ENCODE data around the gene CCNH. TPM values are rescaled to one million over a fixed set of nuclear protein-coding genes. Genes with fewer than 3 reads are reported as not detected.

Gene CCNH
- total and polyA plus RNA-seq, 9 of the 15 experiments (the other 6 are each of a cell fraction or from before 2014, with no cell fraction given): 100 to 213 (median 150) TPM

DNA sequence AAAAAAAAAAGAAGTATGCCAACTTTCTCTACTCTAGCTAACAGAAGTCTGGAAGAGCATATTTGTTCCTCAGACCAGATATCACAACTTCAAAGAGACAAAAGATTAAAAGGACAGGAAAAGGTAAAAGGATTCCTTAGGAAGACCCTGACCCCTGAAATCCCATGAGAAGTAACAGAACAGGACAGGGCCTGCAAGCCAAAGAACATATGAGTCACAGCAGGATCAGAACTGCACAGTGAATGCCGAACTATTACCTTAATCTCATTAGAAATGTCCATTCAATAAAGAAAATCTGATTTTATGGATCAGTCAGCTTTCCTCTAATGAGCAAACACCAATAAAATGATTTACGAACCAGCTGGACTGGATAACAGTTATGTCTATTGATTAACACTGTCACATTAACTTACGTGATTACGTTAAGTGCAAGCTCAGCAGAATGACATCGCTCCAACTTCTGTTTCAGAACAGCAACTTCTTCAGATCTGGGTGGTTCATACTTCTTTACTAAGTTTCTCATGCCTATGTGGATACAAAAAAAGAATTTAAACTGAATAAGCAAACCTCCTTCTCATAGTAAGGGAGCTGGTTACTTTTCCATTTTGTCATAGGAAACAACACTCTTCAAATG lies 13.6 kb downstream of the CCNH start (continued):
- TF ChIP-seq ERF (CRISPR knock-in tag; IDR thresholded peaks at IDR 0.05): no peak
- no peak for TF ChIP-seq POLR2A (conservative IDR thresholded peaks at IDR 0.05)
- no peak for TF ChIP-seq CBX3 (IDR thresholded peaks at IDR 0.05; ENCODE audit: borderline replicate concordance in 1 of 2, low read length in 2 of 2)
- TF ChIP-seq, protein P1, sequence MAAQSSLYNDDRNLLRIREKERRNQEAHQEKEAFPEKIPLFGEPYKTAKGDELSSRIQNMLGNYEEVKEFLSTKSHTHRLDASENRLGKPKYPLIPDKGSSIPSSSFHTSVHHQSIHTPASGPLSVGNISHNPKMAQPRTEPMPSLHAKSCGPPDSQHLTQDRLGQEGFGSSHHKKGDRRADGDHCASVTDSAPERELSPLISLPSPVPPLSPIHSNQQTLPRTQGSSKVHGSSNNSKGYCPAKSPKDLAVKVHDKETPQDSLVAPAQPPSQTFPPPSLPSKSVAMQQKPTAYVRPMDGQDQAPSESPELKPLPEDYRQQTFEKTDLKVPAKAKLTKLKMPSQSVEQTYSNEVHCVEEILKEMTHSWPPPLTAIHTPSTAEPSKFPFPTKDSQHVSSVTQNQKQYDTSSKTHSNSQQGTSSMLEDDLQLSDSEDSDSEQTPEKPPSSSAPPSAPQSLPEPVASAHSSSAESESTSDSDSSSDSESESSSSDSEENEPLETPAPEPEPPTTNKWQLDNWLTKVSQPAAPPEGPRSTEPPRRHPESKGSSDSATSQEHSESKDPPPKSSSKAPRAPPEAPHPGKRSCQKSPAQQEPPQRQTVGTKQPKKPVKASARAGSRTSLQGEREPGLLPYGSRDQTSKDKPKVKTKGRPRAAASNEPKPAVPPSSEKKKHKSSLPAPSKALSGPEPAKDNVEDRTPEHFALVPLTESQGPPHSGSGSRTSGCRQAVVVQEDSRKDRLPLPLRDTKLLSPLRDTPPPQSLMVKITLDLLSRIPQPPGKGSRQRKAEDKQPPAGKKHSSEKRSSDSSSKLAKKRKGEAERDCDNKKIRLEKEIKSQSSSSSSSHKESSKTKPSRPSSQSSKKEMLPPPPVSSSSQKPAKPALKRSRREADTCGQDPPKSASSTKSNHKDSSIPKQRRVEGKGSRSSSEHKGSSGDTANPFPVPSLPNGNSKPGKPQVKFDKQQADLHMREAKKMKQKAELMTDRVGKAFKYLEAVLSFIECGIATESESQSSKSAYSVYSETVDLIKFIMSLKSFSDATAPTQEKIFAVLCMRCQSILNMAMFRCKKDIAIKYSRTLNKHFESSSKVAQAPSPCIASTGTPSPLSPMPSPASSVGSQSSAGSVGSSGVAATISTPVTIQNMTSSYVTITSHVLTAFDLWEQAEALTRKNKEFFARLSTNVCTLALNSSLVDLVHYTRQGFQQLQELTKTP (IDR thresholded peaks at IDR 0.05; ENCODE audit: low read depth in 1 of 2, partially characterized antibody in 2 of 2): no peak
- TF ChIP-seq ZKSCAN8 (CRISPR knock-in tag; IDR thresholded peaks at IDR 0.05): no peak
- TF ChIP-seq TAF1 (IDR thresholded peaks at IDR 0.05; ENCODE audit: control insufficient read depth, extremely low read depth, insufficient read depth, low read length, severe bottlenecking): no peak
- no peak for TF ChIP-seq DEAF1 (CRISPR knock-in tag; IDR thresholded peaks at IDR 0.05)
- no peak for TF ChIP-seq DPF2 (IDR thresholded peaks at IDR 0.05)
- TF ChIP-seq MAFK (IDR thresholded peaks at IDR 0.05; ENCODE audit: low read length): peak; percentile 90
- TF ChIP-seq ETS2 (tag; IDR thresholded peaks at IDR 0.05; ENCODE audit: borderline replicate concordance, poor library complexity, severe bottlenecking): no peak
- peak; percentile 67 for TF ChIP-seq MAFG (tag; conservative IDR thresholded peaks at IDR 0.05)
- TF ChIP-seq SIX5 (IDR thresholded peaks at IDR 0.05; ENCODE audit: borderline replicate concordance in 1 of 2, insufficient read depth in 1 of 2, low read depth in 1 of 2, low read length in 2 of 2): no peak
- TF ChIP-seq DDX20 (tag; IDR thresholded peaks at IDR 0.05; ENCODE audit: low read depth): no peak
- TF ChIP-seq ZNF175 (CRISPR knock-in tag; IDR thresholded peaks at IDR 0.05; ENCODE audit: low read depth): no peak
- TF ChIP-seq ZBTB9 (CRISPR knock-in tag; IDR thresholded peaks at IDR 0.05): no peak
- no peak for TF ChIP-seq PCBP1 (IDR thresholded peaks at IDR 0.05; ENCODE audit: low read depth, low read length, poor library complexity, severe bottlenecking)
- peak; percentile 87 for TF ChIP-seq MAFF (IDR thresholded peaks at IDR 0.05; ENCODE audit: low read length)
- peak; percentile 85 for TF ChIP-seq ZNF316 (IDR thresholded peaks at IDR 0.05)
- no peak for TF ChIP-seq NUFIP1 (IDR thresholded peaks at IDR 0.05; ENCODE audit: partially characterized antibody)
- no peak for TF ChIP-seq KAT8 (IDR thresholded peaks at IDR 0.05; ENCODE audit: low read depth)
- no peak for TF ChIP-seq SOX6 (IDR thresholded peaks at IDR 0.05)
- no peak for TF ChIP-seq KLF13 (tag; IDR thresholded peaks at IDR 0.05; ENCODE audit: borderline replicate concordance, low read depth)
- TF ChIP-seq ETV5 (CRISPR knock-in tag; IDR thresholded peaks at IDR 0.05; ENCODE audit: low read depth): no peak

Measured in K562 (cell line).